Sigmoid colon (tissue), 4 donors: ENCODE results near the gene GPR87.

Experiments used
- EP300 ChIP-seq, 4 donors: sonication (generic); formaldehyde crosslinking; IDR thresholded peaks; one replicate each; pipeline ENCODE4 v1.6.1; 2017; ENCODE audit warnings: antibody characterized with exemption in 4 of 4
- POLR2A ChIP-seq, 2 donors: fragments of 450-650 bp; IDR thresholded peaks; one replicate each; pipeline ENCODE4 v1.6.1; 2016; ENCODE audit warnings: antibody characterized with exemption in 2 of 2, mild to moderate bottlenecking in 2 of 2, moderate library complexity in 2 of 2
- POLR2AphosphoS5 ChIP-seq, 4 donors: sonication (generic); formaldehyde crosslinking; IDR thresholded peaks; one replicate each; pipeline ENCODE4 v1.6.1; 2017; ENCODE audit warnings: antibody characterized with exemption in 4 of 4
- TF ChIP-seq, protein P1 (sequence below), 4 experiments: fragments of 450-650 bp in 3 of 4; fragments of 200-600 bp in 1 of 4; IDR thresholded peaks; one replicate each; pipeline ENCODE4 v1.5.1; 2016 to 2019; ENCODE audit warnings: antibody characterized with exemption in 4 of 4, mild to moderate bottlenecking in 3 of 4, moderate library complexity in 2 of 4

DNA sequence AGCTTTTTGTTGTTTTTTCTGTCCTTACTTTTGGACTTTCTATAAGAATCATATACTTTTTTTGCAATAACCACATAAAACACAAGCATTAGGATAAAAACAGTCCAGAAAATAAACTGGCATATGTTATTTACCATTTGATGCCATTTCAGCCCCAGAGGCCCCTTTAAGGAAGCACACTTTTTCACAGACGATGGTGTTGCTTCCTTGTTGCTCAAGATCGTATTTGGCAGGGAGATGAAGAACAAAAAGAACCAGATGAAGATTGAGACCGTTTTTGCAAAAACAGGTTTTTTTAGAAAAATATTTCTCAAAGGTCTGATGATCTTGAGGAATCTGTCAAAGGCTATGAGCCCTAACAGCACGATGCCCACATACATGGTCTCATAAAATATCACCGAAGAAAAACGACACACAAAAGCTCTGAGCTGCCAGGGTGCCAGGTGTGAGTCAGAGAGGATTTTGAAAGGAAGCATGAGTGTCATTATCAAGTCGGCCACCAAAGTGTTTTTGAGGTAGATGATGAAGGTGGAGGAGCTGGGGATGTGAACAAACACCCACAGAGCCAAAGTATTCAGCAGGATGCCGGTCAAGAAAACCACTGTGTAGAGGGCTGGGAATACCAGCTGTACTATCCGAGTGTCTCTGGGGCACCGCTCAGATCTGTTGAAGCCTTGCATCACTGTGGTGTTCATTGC, 11.8 kb upstream of the GPR87 start:
- TF ChIP-seq, protein P1, sequence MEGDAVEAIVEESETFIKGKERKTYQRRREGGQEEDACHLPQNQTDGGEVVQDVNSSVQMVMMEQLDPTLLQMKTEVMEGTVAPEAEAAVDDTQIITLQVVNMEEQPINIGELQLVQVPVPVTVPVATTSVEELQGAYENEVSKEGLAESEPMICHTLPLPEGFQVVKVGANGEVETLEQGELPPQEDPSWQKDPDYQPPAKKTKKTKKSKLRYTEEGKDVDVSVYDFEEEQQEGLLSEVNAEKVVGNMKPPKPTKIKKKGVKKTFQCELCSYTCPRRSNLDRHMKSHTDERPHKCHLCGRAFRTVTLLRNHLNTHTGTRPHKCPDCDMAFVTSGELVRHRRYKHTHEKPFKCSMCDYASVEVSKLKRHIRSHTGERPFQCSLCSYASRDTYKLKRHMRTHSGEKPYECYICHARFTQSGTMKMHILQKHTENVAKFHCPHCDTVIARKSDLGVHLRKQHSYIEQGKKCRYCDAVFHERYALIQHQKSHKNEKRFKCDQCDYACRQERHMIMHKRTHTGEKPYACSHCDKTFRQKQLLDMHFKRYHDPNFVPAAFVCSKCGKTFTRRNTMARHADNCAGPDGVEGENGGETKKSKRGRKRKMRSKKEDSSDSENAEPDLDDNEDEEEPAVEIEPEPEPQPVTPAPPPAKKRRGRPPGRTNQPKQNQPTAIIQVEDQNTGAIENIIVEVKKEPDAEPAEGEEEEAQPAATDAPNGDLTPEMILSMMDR (IDR thresholded peaks at IDR 0.05): no peak
- TF ChIP-seq POLR2A (IDR thresholded peaks at IDR 0.05) (no peak), POLR2AphosphoS5 (IDR thresholded peaks at IDR 0.05) (no peak), EP300 (IDR thresholded peaks at IDR 0.05) (no peak)
